Measurements from ENCODE around the gene SPRY4. TPM values are rescaled to one million over a fixed set of nuclear protein-coding genes. Genes with fewer than 3 reads are reported as not detected.

Gene SPRY4, protein sequence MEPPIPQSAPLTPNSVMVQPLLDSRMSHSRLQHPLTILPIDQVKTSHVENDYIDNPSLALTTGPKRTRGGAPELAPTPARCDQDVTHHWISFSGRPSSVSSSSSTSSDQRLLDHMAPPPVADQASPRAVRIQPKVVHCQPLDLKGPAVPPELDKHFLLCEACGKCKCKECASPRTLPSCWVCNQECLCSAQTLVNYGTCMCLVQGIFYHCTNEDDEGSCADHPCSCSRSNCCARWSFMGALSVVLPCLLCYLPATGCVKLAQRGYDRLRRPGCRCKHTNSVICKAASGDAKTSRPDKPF
- total RNA-seq (2022; extraction: Qiagen RNA extraction): 8.2 to 11.4 TPM (median 10.2 TPM) in 5 replicates

DNA sequence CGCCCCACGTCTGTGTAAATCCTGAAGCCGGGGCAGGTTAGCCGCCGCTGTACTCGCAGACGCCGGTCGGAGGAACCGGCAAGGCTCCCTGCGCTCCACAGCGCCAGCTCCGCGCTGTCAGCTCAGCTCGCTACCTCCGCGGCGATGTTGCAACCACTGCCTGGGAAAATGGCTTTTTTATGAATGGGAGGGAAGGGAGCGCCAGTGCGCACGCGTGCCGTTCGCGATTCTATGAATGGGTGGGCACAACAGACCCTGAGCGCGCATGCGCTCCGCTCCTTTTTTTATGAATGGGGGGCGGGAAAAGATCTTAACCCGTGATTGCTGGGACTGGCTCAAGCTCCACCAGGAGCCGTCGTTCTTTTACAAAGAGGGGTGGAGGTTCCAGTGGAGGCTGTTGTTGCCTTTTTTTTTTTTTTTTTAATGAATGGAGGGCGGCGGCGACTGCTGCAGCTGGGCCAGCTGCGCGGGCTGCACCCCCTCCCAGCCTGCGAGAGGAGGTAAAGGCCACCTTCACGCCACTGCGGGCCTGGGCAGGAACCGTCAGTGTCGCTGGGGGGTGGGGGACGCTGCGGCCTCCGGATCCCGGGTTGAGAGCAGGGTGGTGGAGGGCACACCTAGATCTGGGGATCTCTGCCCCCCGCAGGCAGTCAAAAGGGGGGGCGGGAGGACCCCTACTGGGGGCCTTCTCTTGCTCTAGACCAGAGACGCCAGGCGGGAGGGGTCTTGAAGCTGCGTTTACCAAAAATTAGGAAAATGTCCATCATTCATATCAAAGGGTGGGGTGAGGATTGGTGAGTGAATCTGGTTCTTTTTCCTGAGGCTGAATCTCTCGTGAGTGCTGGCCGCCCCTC, at the start of gene SPRY4:
Gene SPRY4, minus strand, starts transcription at position 151 of the 854 bp plus-strand sequence. CDS start 9,913 bp downstream, outside the sequence.

Other genes with a start within 250 kb of the SPRY4 start
- 48.1 to 53.7 TPM (median 52.3 TPM) in 5 replicates for gene NDFIP1, start 216.2 kb downstream of the SPRY4 start, total RNA-seq (2022; extraction: Qiagen RNA extraction)

All from A549 treated with AZD2906 at 1 μM for 4 hours (cell line).